IMR-90 (cell line): ENCODE measurements around the gene KCNA10.

Source experiments
- BHLHE40 ChIP-seq: fragments of 150-350 bp; IDR thresholded peaks from 2 replicates; pipeline ENCODE4 v1.6.1; 2016; ENCODE audit warnings: mild to moderate bottlenecking, low read depth, low read length
- CEBPB ChIP-seq: IDR thresholded peaks from 2 replicates; pipeline ENCODE4 v1.6.1; 2012; ENCODE audit warnings: low read depth, low read length, improper control_type of control experiment
- CHD1 ChIP-seq: IDR thresholded peaks from 2 replicates; pipeline ENCODE4 v1.6.1; 2012; ENCODE audit warnings: low read depth, low read length, improper control_type of control experiment
- CTCF ChIP-seq: conservative IDR thresholded peaks from 2 replicates; pipeline ENCODE4 v1.5.1; 2012; ENCODE audit warnings: mild to moderate bottlenecking, low read depth, low read length, improper control_type of control experiment
- ELK1 ChIP-seq: fragments of 150-350 bp; IDR thresholded peaks from 2 replicates; pipeline ENCODE4 v1.6.1; 2016; ENCODE audit warnings: low read depth, mild to moderate bottlenecking, low read length, moderate library complexity, borderline replicate concordance
- FOS ChIP-seq: fragments of 150-350 bp; IDR thresholded peaks from 2 replicates; pipeline ENCODE4 v1.6.1; 2016; ENCODE audit warnings: low read depth, low read length
- MXI1 ChIP-seq: IDR thresholded peaks from 2 replicates; pipeline ENCODE4 v1.6.1; 2012; ENCODE audit warnings: low read depth, mild to moderate bottlenecking, low read length, moderate library complexity, borderline replicate concordance
- POLR2A ChIP-seq: IDR thresholded peaks from 2 replicates; pipeline ENCODE4 v1.6.1; 2012; ENCODE audit warnings: mild to moderate bottlenecking, low read depth, low read length
- RAD21 ChIP-seq: IDR thresholded peaks from 2 replicates; pipeline ENCODE4 v1.6.1; 2012; ENCODE audit warnings: low read length, improper control_type of control experiment

GRCh38 chr1:110493059-110493699 is 25.8 kb downstream of the KCNA10 start:
- TF ChIP-seq RAD21: no peak
- no peak for TF ChIP-seq POLR2A
- TF ChIP-seq FOS: no peak
- no peak for TF ChIP-seq ELK1
- TF ChIP-seq CTCF: no peak
- no peak for TF ChIP-seq CHD1
- TF ChIP-seq BHLHE40: no peak
- TF ChIP-seq MXI1: no peak
- no peak for TF ChIP-seq CEBPB
